Esophagus muscularis mucosa (tissue), 4 donors: ENCODE data around the gene SYCN. TPM values are rescaled to one million over a fixed set of nuclear protein-coding genes. Genes with fewer than 3 reads are reported as not detected.

ENCODE experiments used
- DNase-seq: peaks from one replicate; pipeline ENCODE4 v3.0.0-alpha.2; 2017; ENCODE audit errors: extremely low spot score
- H3K27ac ChIP-seq, 4 donors: fragments of 200-600 bp; sonication (generic); replicated peaks in 1 of 4; 1 replicate in 3 of 4; 2 replicates in 1 of 4; pipeline ENCODE4 v1.5.1; 2016 to 2019; ENCODE audit warnings: mild to moderate bottlenecking in 1 of 4
- H3K27me3 ChIP-seq, 4 donors: fragments of 200-600 bp; sonication (generic); one replicate each; pipeline versions ENCODE4 v1.5.1 to v1.6.0; 2016 to 2019
- H3K36me3 ChIP-seq, 4 donors: fragments of 200-600 bp; sonication (generic); one replicate each; pipeline ENCODE4 v1.5.1; 2016 to 2019
- H3K4me1 ChIP-seq, 4 donors: fragments of 200-600 bp; sonication (generic); one replicate each; pipeline ENCODE4 v1.5.1; 2016 to 2019
- H3K4me3 ChIP-seq, 4 donors: fragments of 200-600 bp; sonication (generic); 1 replicate in 2 of 4; 2 replicates in 2 of 4; pipeline ENCODE4 v1.5.1; 2016 to 2019; ENCODE audit warnings: mild to moderate bottlenecking in 4 of 4, moderate library complexity in 1 of 4
- H3K9me3 ChIP-seq, 4 donors: fragments of 200-600 bp; sonication (generic); 1 replicate in 3 of 4; 2 replicates in 1 of 4; pipeline ENCODE4 v1.5.1; 2016 to 2019
- CTCF ChIP-seq, 3 experiments: fragments of 200-600 bp in 2 of 3; fragments of 450-650 bp in 1 of 3; sonication (generic) in 2 of 3; IDR thresholded peaks; one replicate each; pipeline ENCODE4 v1.5.1; 2017 to 2019; ENCODE audit warnings: antibody characterized with exemption in 3 of 3, mild to moderate bottlenecking in 2 of 3, moderate library complexity in 1 of 3
- EP300 ChIP-seq: sonication (generic); formaldehyde crosslinking; IDR thresholded peaks from one replicate; pipeline ENCODE4 v1.6.1; 2017; ENCODE audit warnings: antibody characterized with exemption
- POLR2A ChIP-seq: fragments of 450-650 bp; IDR thresholded peaks from one replicate; pipeline ENCODE4 v1.6.1; 2017; ENCODE audit warnings: antibody characterized with exemption, moderate library complexity, mild to moderate bottlenecking, low read depth
- POLR2AphosphoS5 ChIP-seq, 2 donors: sonication (generic); formaldehyde crosslinking; IDR thresholded peaks; one replicate each; pipeline ENCODE4 v1.6.1; 2017; ENCODE audit warnings: antibody characterized with exemption in 2 of 2
- WGBS: methylation state at CpG from one replicate; pipeline ENCODE4 v1.1.5; 2018; 5-methylcytosine and 5-hydroxymethylcytosine counted together
- intact Hi-C: fragments of 100-400 bp; cut with DNase I; formaldehyde crosslinking; loops from one replicate; pipeline ENCODE4 v1.15.1; 2023
- total RNA-seq, 4 donors: library from RNA; depleted of rRNA; stranded (reverse); fragments of >200 nt; gene quantifications; one replicate each; pipeline versions ENCODE4 v1.1.0 to v1.2.1, GENCODE V29; 2016

Gene SYCN
- total RNA-seq, 4 donors from 2014 or later, result not detected

GRCh38 chr19:39212375-39212742 is 8.3 kb upstream of the SYCN start:
- Histone ChIP-seq H3K27ac (no peak overlapping the region), H3K36me3 (no peaks in the 10 kb centered on the region), H3K9me3 (peaks cover 0 to 17% (median 11%) of the 10 kb centered on the region in 4 donors), H3K4me3 (no peak overlapping the region), H3K4me1 (no peaks in the 10 kb centered on the region), H3K27me3 (peaks cover 0 to 55% (median 0%) of the 10 kb centered on the region in 4 donors)
- no peak for DNase-seq
- intact Hi-C loops, result no loop called here
- WGBS, result 23% methylated on average over 8 of the region's 8 CpGs
- TF ChIP-seq POLR2A, result no peak
- TF ChIP-seq CTCF (IDR thresholded peaks at IDR 0.05), result peak in 2 of 3 experiments; percentile 9

GRCh38 chr19:39211731-39212374 is 7.8 kb upstream of the SYCN start:
- TF ChIP-seq POLR2A (no peak), CTCF (IDR thresholded peaks at IDR 0.05) (no peak), POLR2AphosphoS5 (IDR thresholded peaks at IDR 0.05) (no peak), EP300 (no peak)
- no peaks in the 10 kb centered on the region for H3K4me1 ChIP-seq
- H3K27ac ChIP-seq, result no peak overlapping the region
- no peak overlapping the region for H3K4me3 ChIP-seq
- 75% methylated on average over 13 of the region's 13 CpGs for WGBS
- peaks cover 0 to 17% (median 11%) of the 10 kb centered on the region in 4 donors for H3K9me3 ChIP-seq
- H3K36me3 ChIP-seq, result no peaks in the 10 kb centered on the region
- DNase-seq, result no peak
- peaks cover 0 to 55% (median 0%) of the 10 kb centered on the region in 4 donors for H3K27me3 ChIP-seq
- intact Hi-C loops, result no loop called here

GRCh38 chr19:39209196-39209595 is 5.1 kb upstream of the SYCN start:
- no peaks in the 10 kb centered on the region for H3K9me3 ChIP-seq
- H3K27ac ChIP-seq, result no peak overlapping the region
- WGBS, result 76% methylated on average over 7 of the region's 7 CpGs
- intact Hi-C loops, result no loop called here
- peaks cover 0 to 47% (median under 1%) of the 10 kb centered on the region in 4 donors for H3K27me3 ChIP-seq
- DNase-seq, result no peak
- H3K36me3 ChIP-seq, result no peaks in the 10 kb centered on the region
- no peak for TF ChIP-seq EP300
- TF ChIP-seq POLR2AphosphoS5 (IDR thresholded peaks at IDR 0.05), result no peak
- no peak for TF ChIP-seq CTCF (IDR thresholded peaks at IDR 0.05)
- no peak for TF ChIP-seq POLR2A
- H3K4me1 ChIP-seq, result no peaks in the 10 kb centered on the region
- no peak overlapping the region for H3K4me3 ChIP-seq

GRCh38 chr19:39208175-39208795 is 4.2 kb upstream of the SYCN start:
- TF ChIP-seq POLR2AphosphoS5 (IDR thresholded peaks at IDR 0.05), result no peak
- no peak for TF ChIP-seq EP300
- TF ChIP-seq POLR2A, result no peak
- no peak for TF ChIP-seq CTCF (IDR thresholded peaks at IDR 0.05)
- DNase-seq, result no peak
- H3K27ac ChIP-seq, result no peak overlapping the region
- no peaks in the 10 kb centered on the region for H3K4me1 ChIP-seq
- no peaks in the 10 kb centered on the region for H3K36me3 ChIP-seq
- no peaks in the 10 kb centered on the region for H3K9me3 ChIP-seq
- 74% methylated on average over 5 of the region's 9 CpGs for WGBS
- intact Hi-C loops, result no loop called here
- H3K4me3 ChIP-seq, result no peak overlapping the region
- peaks cover 0 to 48% (median 9%) of the 10 kb centered on the region in 4 donors for H3K27me3 ChIP-seq
